GM18907 (cell line): ENCODE results near the gene TRIM49C.
"Not testable (repeated sequence)": the region's sequence is repeated elsewhere in the genome, so short reads cannot be mapped to it uniquely, and the experiment has no call there.

Experiments
- ATAC-seq: cut with Tn5 transposase; IDR thresholded peaks from one replicate; pipeline ENCODE4 v1.9.1; 2021; ENCODE audit warnings: mild to moderate bottlenecking, moderate library complexity; ENCODE audit not compliant: unreplicated experiment

Gene TRIM49C

GRCh38 chr11:90030806-90031205 lies at the start of gene TRIM49C:
TRIM49C (plus strand) TSS chr11:90031106; CDS start chr11:90035212, 4,106 bp downstream.
- not testable (repeated sequence) for ATAC-seq

GRCh38 chr11:90024184-90024583 lies 6.7 kb upstream of the TRIM49C start:
- ATAC-seq: not testable (repeated sequence)

- ATAC-seq: not testable (repeated sequence)
Observed at GRCh38 chr11:90051591-90052209, 20.8 kb downstream of the TRIM49C start.

GRCh38 chr11:90052311-90052710 lies 21.4 kb downstream of the TRIM49C start:
- not testable (repeated sequence) for ATAC-seq

GRCh38 chr11:90053545-90053944 lies 22.6 kb downstream of the TRIM49C start:
- ATAC-seq: not testable (repeated sequence)

- not testable (repeated sequence) for ATAC-seq
Observed at GRCh38 chr11:90085650-90086049, 54.7 kb downstream of the TRIM49C start, which contains the start of gene UBTFL1. UBTFL1 (plus strand) TSS chr11:90085950; CDS start chr11:90085950, 0 bp downstream.

GRCh38 chr11:90088731-90089130 lies 57.8 kb downstream of the TRIM49C start:
- not testable (repeated sequence) for ATAC-seq
